Lung (tissue), 12 donors: ENCODE results near the gene UBXN11. TPM values are rescaled to one million over a fixed set of nuclear protein-coding genes. Genes with fewer than 3 reads are reported as not detected.

Experiments used
- ATAC-seq: fragments of 200-7000 bp; cut with Tn5 transposase; one replicate; pipeline ENCODE4 v1.9.1; 2020; ENCODE audit warnings: moderate number of reproducible peaks; ENCODE audit not compliant: insufficient read depth, low FRiP score
- DNase-seq, 3 donors: peaks; one replicate each; pipeline ENCODE4 v3.0.0-alpha.2; 2013 to 2017
- H3K27ac ChIP-seq, 2 donors: one replicate each; pipeline ENCODE4 v1.5.1; 2013; ENCODE audit warnings: mild to moderate bottlenecking in 2 of 2, moderate library complexity in 2 of 2, control low read depth in 1 of 2, inconsistent platforms in 1 of 2, low read depth in 1 of 2, low read length in 1 of 2
- H3K27me3 ChIP-seq, 3 donors: one replicate each; pipeline ENCODE4 v1.5.1; 2013; ENCODE audit warnings: low read length in 2 of 3; ENCODE audit not compliant: control insufficient read depth in 3 of 3, insufficient read depth in 3 of 3
- H3K36me3 ChIP-seq, 4 donors: one replicate each; pipeline ENCODE4 v1.5.1; 2013; ENCODE audit warnings: low read length in 4 of 4, mild to moderate bottlenecking in 1 of 4, moderate library complexity in 1 of 4; ENCODE audit not compliant: control insufficient read depth in 4 of 4, insufficient read depth in 4 of 4
- H3K4me1 ChIP-seq, 5 donors: one replicate each; pipeline ENCODE4 v1.5.1; 2013; ENCODE audit warnings: low read length in 5 of 5, mild to moderate bottlenecking in 2 of 5, moderate library complexity in 1 of 5; ENCODE audit not compliant: control insufficient read depth in 5 of 5, insufficient read depth in 5 of 5
- H3K4me3 ChIP-seq: one replicate; pipeline ENCODE4 v1.5.1; 2013; ENCODE audit warnings: mild to moderate bottlenecking, control low read depth, moderate library complexity
- H3K9ac ChIP-seq, 2 donors: one replicate each; pipeline ENCODE4 v1.5.1; 2013; ENCODE audit warnings: low read length in 2 of 2, control low read depth in 1 of 2; ENCODE audit not compliant: insufficient read depth in 1 of 2
- H3K9me3 ChIP-seq, 4 donors: one replicate each; pipeline ENCODE4 v1.5.1; 2013; ENCODE audit warnings: low read length in 3 of 4, mild to moderate bottlenecking in 1 of 4, moderate library complexity in 1 of 4; ENCODE audit not compliant: control insufficient read depth in 4 of 4, insufficient read depth in 3 of 4
- CTCF ChIP-seq: IDR thresholded peaks from 2 replicates; pipeline ENCODE4 v1.5.1; 2012; ENCODE audit warnings: mild to moderate bottlenecking; ENCODE audit errors: control extremely low read depth, extremely low read depth
- WGBS, 2 donors: extraction: QIAGEN DNeasy Blood & Tissue Kit; methylation state at CpG; one replicate each; pipeline ENCODE4 v1.1.7; 2013; 5-methylcytosine and 5-hydroxymethylcytosine counted together
- polyA plus RNA-seq, 2 donors: library from polyadenylated mRNA; stranded (reverse); fragments of 200-250 nt; gene quantifications; one replicate each; pipeline ENCODE4 v1.2.1, GENCODE V29; 2013
- total RNA-seq, 2 donors: library from RNA; depleted of rRNA in 1 of 2; stranded (reverse); fragments of >200 nt in 1 of 2; gene quantifications; one replicate each; pipeline ENCODE4 v1.2.1, GENCODE V29; 2014 to 2021
- donor health status: control.
- donor health status: control.
- donor health status: Bipolar disorder and iron deficiency.
- donor health status: healthy.
- donor health status: DM: yes; HTN: yes; CAD: no.

The UBXN11 gene
- total and polyA plus RNA-seq, 4 donors: 20.1 to 82.1 (median 54.9) TPM

GRCh38 chr1:26322042-26322331 lies 15.6 kb upstream of the UBXN11 start:
- DNase-seq (no peak), ATAC-seq (no peak)
- H3K9me3 ChIP-seq: no peaks in the 10 kb centered on the region
- no peak overlapping the region for H3K27ac ChIP-seq
- no peak overlapping the region for H3K4me3 ChIP-seq
- H3K9ac ChIP-seq: no peak overlapping the region
- H3K36me3 ChIP-seq: no peaks in the 10 kb centered on the region
- H3K4me1 ChIP-seq: peaks cover 0 to 5% (median 0%) of the 10 kb centered on the region in 5 donors
- TF ChIP-seq CTCF: no peak
- 73 to 86% methylated on average over 10 of the region's 10 CpGs for WGBS, 2 donors
- H3K27me3 ChIP-seq: no peaks in the 10 kb centered on the region

- H3K9me3 ChIP-seq: no peaks in the 10 kb centered on the region
- H3K4me1 ChIP-seq: peaks cover 0 to 5% (median 0%) of the 10 kb centered on the region in 5 donors
- H3K36me3 ChIP-seq: no peaks in the 10 kb centered on the region
- no peaks in the 10 kb centered on the region for H3K27me3 ChIP-seq
- H3K27ac ChIP-seq: peak overlapping the region in 1 of 2 donors; percentile 6
- TF ChIP-seq CTCF: peak; percentile 92
- ATAC-seq (peak; percentile 85), DNase-seq (peak; percentile 88)
- 13 to 17% methylated on average over 16 of the region's 16 CpGs for WGBS, 2 donors
- no peak overlapping the region for H3K4me3 ChIP-seq
- H3K9ac ChIP-seq: peak overlapping the region in 1 of 2 donors; percentile 40
Measured at GRCh38 chr1:26321315-26322041, 15.0 kb upstream of the UBXN11 start.

GRCh38 chr1:26320896-26321295 lies 14.5 kb upstream of the UBXN11 start:
- H3K4me3 ChIP-seq: no peak overlapping the region
- TF ChIP-seq CTCF: no peak
- no peaks in the 10 kb centered on the region for H3K36me3 ChIP-seq
- no peak overlapping the region for H3K27ac ChIP-seq
- DNase-seq: no peak
- H3K27me3 ChIP-seq: no peaks in the 10 kb centered on the region
- no peaks in the 10 kb centered on the region for H3K9me3 ChIP-seq
- 75 to 100% methylated on average over 1 to 2 of the region's 2 CpGs for WGBS, 2 donors
- no peak overlapping the region for H3K9ac ChIP-seq
- no peak for ATAC-seq
- peaks cover 0 to 5% (median 0%) of the 10 kb centered on the region in 5 donors for H3K4me1 ChIP-seq
